Liver (tissue), 9 donors: ENCODE results near the gene CRABP2. TPM values are rescaled to one million over a fixed set of nuclear protein-coding genes. Genes with fewer than 3 reads are reported as not detected.

Source experiments
- DNase-seq: peaks from one replicate; pipeline ENCODE4 v3.0.0-alpha.2; 2017; ENCODE audit warnings: low spot score
- H3K27ac ChIP-seq, 2 donors: one replicate each; pipeline ENCODE4 v1.7.0; 2013; ENCODE audit warnings: inconsistent platforms in 2 of 2, low read length in 2 of 2, control low read depth in 1 of 2, low read depth in 1 of 2, mild to moderate bottlenecking in 1 of 2
- H3K27me3 ChIP-seq, 4 donors: one replicate each; pipeline versions ENCODE4 v1.6.1 to v1.7.0; 2013; ENCODE audit warnings: low read length in 3 of 4, inconsistent platforms in 1 of 4, mild to moderate bottlenecking in 1 of 4, moderate library complexity in 1 of 4; ENCODE audit not compliant: control insufficient read depth in 4 of 4, insufficient read depth in 4 of 4
- H3K36me3 ChIP-seq, 4 donors: one replicate each; pipeline versions ENCODE4 v1.6.1 to v1.7.0; 2013; ENCODE audit warnings: low read length in 3 of 4, mild to moderate bottlenecking in 3 of 4, low read depth in 1 of 4, moderate library complexity in 1 of 4; ENCODE audit not compliant: control insufficient read depth in 4 of 4, insufficient read depth in 3 of 4
- H3K4me1 ChIP-seq, 4 donors: one replicate each; pipeline versions ENCODE4 v1.6.1 to v1.7.0; 2013; ENCODE audit warnings: low read length in 3 of 4, mild to moderate bottlenecking in 3 of 4, moderate library complexity in 1 of 4; ENCODE audit not compliant: control insufficient read depth in 4 of 4, insufficient read depth in 4 of 4
- H3K4me3 ChIP-seq, 3 donors: one replicate each; pipeline versions ENCODE4 v1.6.1 to v1.7.0; 2013; ENCODE audit warnings: low read length in 3 of 3, control low read depth in 1 of 3, low read depth in 1 of 3, mild to moderate bottlenecking in 1 of 3
- H3K9ac ChIP-seq, 2 donors: one replicate each; pipeline ENCODE4 v1.7.0; 2013; ENCODE audit warnings: low read length in 2 of 2, mild to moderate bottlenecking in 2 of 2, moderate library complexity in 2 of 2, control low read depth in 1 of 2, low read depth in 1 of 2
- H3K9me3 ChIP-seq, 4 donors: one replicate each; pipeline versions ENCODE4 v1.6.1 to v1.7.0; 2013; ENCODE audit warnings: low read length in 3 of 4; ENCODE audit not compliant: control insufficient read depth in 4 of 4
- ATF3 ChIP-seq: IDR thresholded peaks from 2 replicates; pipeline ENCODE4 v1.6.1; 2016; ENCODE audit warnings: antibody characterized with exemption
- CTCF ChIP-seq: fragments of 150-350 bp; IDR thresholded peaks from 2 replicates; pipeline ENCODE4 v1.5.1; 2017; ENCODE audit warnings: improper control_type of control experiment, low read depth, low read length; ENCODE audit not compliant: missing input control
- EGR1 ChIP-seq, 2 donors: IDR thresholded peaks; 2 replicates each; pipeline ENCODE4 v1.6.1; 2016 to 2018; ENCODE audit warnings: antibody characterized with exemption in 2 of 2, low read depth in 2 of 2
- FOXA1 ChIP-seq: IDR thresholded peaks from 2 replicates; pipeline ENCODE4 v1.6.1; 2016; ENCODE audit warnings: antibody characterized with exemption
- FOXA2 ChIP-seq: IDR thresholded peaks from 2 replicates; pipeline ENCODE4 v1.6.1; 2016; ENCODE audit warnings: antibody characterized with exemption
- HNF4A ChIP-seq, 2 donors: conservative IDR thresholded peaks; 2 replicates each; pipeline ENCODE4 v1.6.1; 2016; ENCODE audit warnings: antibody characterized with exemption in 2 of 2, mild to moderate bottlenecking in 2 of 2
- HNF4G ChIP-seq: IDR thresholded peaks from 2 replicates; pipeline ENCODE4 v1.6.1; 2016; ENCODE audit warnings: antibody characterized with exemption
- JUND ChIP-seq, 2 donors: IDR thresholded peaks; 2 replicates each; pipeline ENCODE4 v1.6.1; 2016; ENCODE audit warnings: antibody characterized with exemption in 2 of 2
- MAX ChIP-seq: IDR thresholded peaks from 2 replicates; pipeline ENCODE4 v1.6.1; 2016; ENCODE audit warnings: antibody characterized with exemption
- NR2F2 ChIP-seq: IDR thresholded peaks from 2 replicates; pipeline ENCODE4 v1.6.1; 2016; ENCODE audit warnings: antibody characterized with exemption
- RXRA ChIP-seq, 2 donors: IDR thresholded peaks; 2 replicates each; pipeline ENCODE4 v1.6.1; 2017 to 2018; ENCODE audit warnings: antibody characterized with exemption in 2 of 2, mild to moderate bottlenecking in 1 of 2
- SP1 ChIP-seq: IDR thresholded peaks from 2 replicates; pipeline ENCODE4 v1.6.1; 2018; ENCODE audit warnings: antibody characterized with exemption, mild to moderate bottlenecking
- TAF1 ChIP-seq: conservative IDR thresholded peaks from 2 replicates; pipeline ENCODE4 v1.6.1; 2016; ENCODE audit warnings: antibody characterized with exemption, mild to moderate bottlenecking
- YY1 ChIP-seq: IDR thresholded peaks from 2 replicates; pipeline ENCODE4 v1.6.1; 2016; ENCODE audit warnings: antibody characterized with exemption, mild to moderate bottlenecking
- ZBTB33 ChIP-seq: IDR thresholded peaks from 2 replicates; pipeline ENCODE4 v1.6.1; 2016; ENCODE audit warnings: antibody characterized with exemption
- WGBS: extraction: QIAGEN DNeasy Blood & Tissue Kit; methylation state at CpG from one replicate; pipeline ENCODE4 v1.1.7; 2013; 5-methylcytosine and 5-hydroxymethylcytosine counted together
- polyA plus RNA-seq, 2 donors: library from polyadenylated mRNA; stranded (reverse) in 1 of 2; unstranded in 1 of 2; fragments of 200-250 nt in 1 of 2; fragments of >200 nt in 1 of 2; fragmentation: Nextera tagmentation in 1 of 2; extraction: Ambion mirVana in 1 of 2; gene quantifications; one replicate each; pipeline versions ENCODE4 v1.2.1 to v1.2.3, GENCODE V29; 2013 to 2015
- total RNA-seq, 2 donors: library from RNA; depleted of rRNA; stranded (reverse); fragments of >200 nt; gene quantifications; one replicate each; pipeline ENCODE4 v1.2.3, GENCODE V29; 2014
- donor health status: healthy.
- donor health status: healthy.
- donor health status: healthy.
- donor health status: healthy.
- donor health status: healthy.

Gene CRABP2
- total and polyA plus RNA-seq, 4 donors, result 0.14 to 0.22 TPM; not detected in 2

GRCh38 chr1:156681196-156681960, 24.0 kb downstream of the CRABP2 start (continued):
- no peak for TF ChIP-seq CTCF
- no peak for TF ChIP-seq JUND (IDR thresholded peaks at IDR 0.05)
- no peak for TF ChIP-seq RXRA (IDR thresholded peaks at IDR 0.05)

GRCh38 chr1:156680056-156680455, 25.3 kb downstream of the CRABP2 start:
- 56% methylated on average over 2 of the region's 2 CpGs for WGBS
- TF ChIP-seq FOXA2, result no peak
- no peak for TF ChIP-seq NR2F2
- no peak for TF ChIP-seq MAX
- no peak for TF ChIP-seq ZBTB33
- no peak for TF ChIP-seq FOXA1
- no peak for TF ChIP-seq HNF4A (conservative IDR thresholded peaks at IDR 0.05)
- no peak for TF ChIP-seq RXRA (IDR thresholded peaks at IDR 0.05)
- peaks cover 0 to 7% (median 4%) of the 10 kb centered on the region in 4 donors for H3K27me3 ChIP-seq

GRCh38 chr1:156677616-156678596, 27.5 kb downstream of the CRABP2 start:
- Histone ChIP-seq H3K27ac (peak overlapping the region in 1 of 2 donors; percentile 39), H3K27me3 (peaks cover 0 to 6% (median 4%) of the 10 kb centered on the region in 4 donors), H3K9me3 (no peaks in the 10 kb centered on the region), H3K36me3 (no peaks in the 10 kb centered on the region), H3K9ac (no peak overlapping the region), H3K4me3 (peak overlapping the region in 1 of 3 donors; percentile 26), H3K4me1 (peaks cover 0 to 15% (median 5%) of the 10 kb centered on the region in 4 donors)
- WGBS, result 7% methylated on average over 22 of the region's 22 CpGs
- no peak for DNase-seq
- TF ChIP-seq NR2F2, result peak; percentile 2
- peak; percentile 16 for TF ChIP-seq FOXA1
- no peak for TF ChIP-seq YY1
- TF ChIP-seq EGR1 (IDR thresholded peaks at IDR 0.05; ENCODE audit: low read depth in 2 of 2), result no peak
- peak; percentile 76 for TF ChIP-seq CTCF
- no peak for TF ChIP-seq FOXA2
- no peak for TF ChIP-seq SP1
- no peak for TF ChIP-seq RXRA (IDR thresholded peaks at IDR 0.05)
- no peak for TF ChIP-seq ATF3
- no peak for TF ChIP-seq ZBTB33
- no peak for TF ChIP-seq HNF4A (conservative IDR thresholded peaks at IDR 0.05)
- no peak for TF ChIP-seq HNF4G
- TF ChIP-seq TAF1, result no peak
- TF ChIP-seq JUND (IDR thresholded peaks at IDR 0.05), result no peak

More at GRCh38 chr1:156680056-156680455, 25.3 kb downstream of the CRABP2 start:
- no peak overlapping the region for H3K4me3 ChIP-seq
- no peaks in the 10 kb centered on the region for H3K36me3 ChIP-seq
- peaks cover 0 to 8% (median 3%) of the 10 kb centered on the region in 4 donors for H3K4me1 ChIP-seq
- H3K27ac ChIP-seq, result no peak overlapping the region
- no peaks in the 10 kb centered on the region for H3K9me3 ChIP-seq
- no peak overlapping the region for H3K9ac ChIP-seq
- no peak for DNase-seq
